SK-N-DZ (cell line): ENCODE results near the gene GPC5. TPM values are rescaled to one million over a fixed set of nuclear protein-coding genes. Genes with fewer than 3 reads are reported as not detected.
A peak's percentile ranks its signal among the peaks of the same experiment; 100 is the strongest.
"Not testable (repeated sequence)": the region's sequence is repeated elsewhere in the genome, so short reads cannot be mapped to it uniquely, and the experiment has no call there.

Experiments used
- DNase-seq: peaks from one replicate; pipeline ENCODE4 v3.0.0-alpha.2; 2015; ENCODE audit warnings: low spot score
- polyA plus RNA-seq, 2 experiments: library from polyadenylated mRNA; depleted of rRNA; stranded (reverse); fragments of >200 nt; gene quantifications; 2 replicates each; pipeline ENCODE4 v1.2.3, GENCODE V29; 2014

The GPC5 gene
- polyA plus RNA-seq (2014; cell fraction: cytosol; rRNA removed), result 1.1 and 1.2 TPM in 2 replicates
- 1.3 and 3.0 TPM in 2 replicates for polyA plus RNA-seq (2014; cell fraction: nucleus; rRNA removed)

- peak; percentile 77 for DNase-seq
Measured at GRCh38 chr13:91398413-91399188, at the start of gene GPC5. TSS of gene GPC5 (plus strand) at chr13:91398621.

DNA sequence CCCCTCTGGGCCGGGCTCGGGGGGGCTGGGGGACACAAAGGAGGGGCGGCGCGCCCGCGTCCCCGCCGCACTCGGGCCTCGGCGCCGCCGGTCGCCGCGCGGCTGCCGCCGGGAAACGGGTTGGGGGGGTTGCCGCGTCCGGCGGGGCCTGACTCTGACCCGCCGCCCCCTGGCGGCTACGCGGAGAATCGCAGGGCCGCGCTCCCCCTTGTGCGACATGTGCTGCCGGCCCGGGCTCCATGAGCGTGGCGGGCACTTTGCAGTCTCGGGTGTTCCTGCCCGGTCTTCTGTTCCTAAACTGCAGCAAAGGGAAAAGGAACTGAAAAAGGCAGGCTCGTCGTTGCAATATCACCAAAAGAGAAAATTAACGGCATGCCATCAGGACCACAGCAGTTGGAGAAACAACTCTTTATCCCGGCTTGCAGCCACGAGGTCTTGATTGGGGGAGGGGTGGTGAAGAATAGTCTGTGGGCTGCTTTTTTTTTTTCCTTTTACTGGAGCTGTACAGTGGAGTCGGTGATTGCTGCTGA is 49.5 kb upstream of the GPC5 start:
- peak; percentile 86 for DNase-seq

- no peak for DNase-seq
Measured at GRCh38 chr13:91349992-91350911, 48.2 kb upstream of the GPC5 start.

DNA sequence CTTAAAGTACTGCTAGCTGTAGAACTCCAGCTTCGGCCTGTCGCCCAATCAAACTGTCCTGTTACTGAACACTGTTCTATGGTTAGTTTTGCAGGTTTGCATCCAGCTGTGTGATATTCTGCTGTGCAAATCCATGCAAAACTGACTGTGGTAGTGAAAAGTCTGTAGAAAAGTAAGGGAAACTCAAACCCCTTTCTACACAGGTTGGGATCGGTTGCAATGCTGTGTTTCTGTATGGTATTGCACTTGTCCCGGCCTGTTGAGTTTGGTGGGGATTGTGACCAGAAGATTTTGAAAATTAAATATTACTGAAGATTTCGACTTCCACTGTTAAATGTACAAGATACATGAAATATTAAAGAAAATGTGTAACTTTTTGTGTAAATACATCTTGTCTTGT is 47.3 kb upstream of the GPC5 start:
- DNase-seq, result no peak

GRCh38 chr13:91351980-91352379 is 46.4 kb upstream of the GPC5 start:
- DNase-seq, result no peak

GRCh38 chr13:91352891-91353290 is 45.5 kb upstream of the GPC5 start:
- DNase-seq, result not testable (repeated sequence)

GRCh38 chr13:91353494-91353893 is 44.9 kb upstream of the GPC5 start:
- DNase-seq, result no peak

DNA sequence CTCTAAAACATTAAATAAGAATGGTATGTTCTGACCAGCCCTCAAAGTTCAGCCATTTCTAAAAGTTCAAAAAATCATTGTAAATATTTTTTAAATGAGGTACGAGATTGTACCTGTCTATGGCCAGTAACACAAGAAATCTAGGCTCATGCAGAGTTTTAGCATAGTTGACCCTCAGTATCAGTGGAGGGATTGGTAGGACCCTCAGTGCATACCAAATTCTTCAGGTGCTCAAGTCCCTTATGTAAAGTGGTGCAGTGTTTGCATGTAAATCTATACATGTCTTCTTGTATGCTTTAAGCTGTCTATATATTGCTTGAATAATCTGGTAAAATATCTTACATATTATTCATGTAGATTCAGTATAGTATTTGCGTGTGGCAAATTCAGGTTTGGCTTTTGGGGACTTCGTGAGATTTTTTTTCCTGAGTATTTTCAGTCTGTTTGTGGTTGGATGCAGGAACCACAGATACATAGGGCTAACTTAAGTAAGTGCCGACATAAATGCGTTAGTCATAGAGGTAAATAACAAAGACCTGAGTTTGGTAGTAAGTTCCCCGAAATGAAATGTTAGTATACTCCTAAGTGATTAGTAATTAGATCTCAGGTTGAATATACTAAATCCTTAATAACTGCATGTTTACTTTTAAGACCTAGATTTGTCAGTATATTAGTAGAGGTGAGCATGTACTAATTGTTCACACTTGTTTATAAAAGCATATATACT is 43.2 kb upstream of the GPC5 start:
- no peak for DNase-seq

DNA sequence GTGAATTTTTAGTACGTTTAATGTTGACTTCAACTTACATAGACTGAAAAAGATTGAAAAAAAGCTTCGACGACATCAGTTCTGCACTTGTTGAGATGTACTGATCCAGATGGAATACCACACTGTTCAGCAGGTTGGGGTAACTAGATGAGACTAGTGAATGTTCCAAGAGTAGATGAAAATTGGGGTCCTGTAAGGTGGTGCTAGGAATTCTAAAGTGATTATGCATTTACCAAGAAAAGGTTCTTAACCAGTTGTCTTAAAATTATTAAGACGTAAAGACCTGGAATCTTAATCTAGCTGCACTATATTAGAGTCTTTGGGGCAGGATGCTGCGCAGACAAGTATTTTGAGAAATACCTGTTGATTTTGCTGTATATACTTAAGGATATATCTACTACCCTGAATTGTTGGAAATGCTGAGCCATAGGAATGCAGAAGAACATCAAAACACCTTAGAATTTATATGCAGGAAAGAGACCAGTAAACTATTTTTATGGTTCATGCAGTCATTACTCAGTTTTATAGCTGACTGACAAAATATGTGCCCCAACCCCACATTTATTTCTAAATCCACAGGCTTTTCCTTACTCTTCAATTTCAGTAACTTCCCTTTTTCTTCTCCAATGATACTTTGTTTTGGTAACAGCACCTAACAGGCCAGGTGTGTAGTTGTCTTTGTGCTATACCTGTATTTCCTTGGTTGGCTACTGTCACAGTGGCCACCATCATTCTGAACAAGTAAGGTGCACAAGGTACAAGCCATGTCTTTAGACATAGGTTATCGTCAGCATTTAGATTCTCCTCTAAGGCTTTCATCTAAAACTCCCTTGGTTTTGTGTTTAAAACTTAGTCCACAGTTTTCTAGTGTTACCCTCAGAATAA is 42.4 kb upstream of the GPC5 start:
- no peak for DNase-seq

DNA sequence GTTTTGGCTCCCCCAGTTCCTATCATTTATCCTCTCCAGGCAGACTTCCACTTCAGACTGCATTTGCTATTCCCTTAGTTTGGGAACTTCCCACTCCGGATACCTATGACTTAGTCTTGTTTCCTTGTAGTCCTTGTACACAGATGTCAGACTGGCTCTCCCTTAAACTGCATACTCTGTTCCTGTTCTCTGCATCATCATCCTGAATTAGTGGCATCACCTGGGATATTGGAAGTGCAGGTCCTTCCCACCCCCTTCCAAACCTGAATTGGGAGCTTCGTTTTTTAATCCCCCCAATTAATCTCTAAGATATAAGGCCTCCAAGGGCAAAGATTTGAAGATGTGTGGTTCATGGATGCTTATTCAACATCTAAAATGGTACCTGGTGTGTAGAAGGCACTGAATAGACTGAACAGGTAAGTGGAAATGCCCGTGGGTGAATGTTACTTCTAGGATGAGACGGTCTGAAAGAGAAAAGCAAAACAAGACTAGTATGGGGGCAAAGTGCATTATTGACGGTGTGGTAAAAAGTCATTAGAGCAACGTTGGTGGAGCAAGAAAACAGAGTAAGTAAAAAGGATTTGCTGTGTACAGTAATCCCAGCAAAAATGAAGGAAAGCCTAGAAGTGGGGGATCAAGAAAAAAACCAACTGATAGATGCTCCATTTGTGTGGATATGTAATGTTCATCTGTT is 41.4 kb upstream of the GPC5 start:
- no peak for DNase-seq

- no peak for DNase-seq
Measured at GRCh38 chr13:91357613-91358386, 40.6 kb upstream of the GPC5 start.

- DNase-seq, result no peak
Measured at GRCh38 chr13:91358387-91358782, 40.0 kb upstream of the GPC5 start.

DNA sequence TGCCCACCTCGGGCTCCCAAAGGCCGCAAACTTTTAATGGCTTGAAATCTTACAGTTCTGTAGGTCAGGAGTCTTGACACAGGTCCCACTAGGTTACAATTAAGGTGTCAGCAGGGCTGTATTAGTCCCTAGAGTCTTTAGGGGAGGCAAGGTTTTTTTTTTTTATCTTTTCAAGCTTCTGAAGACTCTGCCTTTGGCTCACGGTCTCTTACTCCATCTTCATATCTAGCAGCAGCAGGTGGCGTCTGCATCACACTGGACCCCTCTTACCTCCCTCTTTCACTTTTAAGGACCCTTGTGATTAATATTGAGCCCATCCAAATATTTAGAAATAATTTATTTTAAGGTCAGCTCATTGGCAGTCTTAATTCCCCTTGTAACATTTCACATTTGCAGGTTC is 39.3 kb upstream of the GPC5 start:
- DNase-seq, result peak; percentile 30

GRCh38 chr13:91359631-91360030 is 38.8 kb upstream of the GPC5 start:
- DNase-seq, result no peak

DNA sequence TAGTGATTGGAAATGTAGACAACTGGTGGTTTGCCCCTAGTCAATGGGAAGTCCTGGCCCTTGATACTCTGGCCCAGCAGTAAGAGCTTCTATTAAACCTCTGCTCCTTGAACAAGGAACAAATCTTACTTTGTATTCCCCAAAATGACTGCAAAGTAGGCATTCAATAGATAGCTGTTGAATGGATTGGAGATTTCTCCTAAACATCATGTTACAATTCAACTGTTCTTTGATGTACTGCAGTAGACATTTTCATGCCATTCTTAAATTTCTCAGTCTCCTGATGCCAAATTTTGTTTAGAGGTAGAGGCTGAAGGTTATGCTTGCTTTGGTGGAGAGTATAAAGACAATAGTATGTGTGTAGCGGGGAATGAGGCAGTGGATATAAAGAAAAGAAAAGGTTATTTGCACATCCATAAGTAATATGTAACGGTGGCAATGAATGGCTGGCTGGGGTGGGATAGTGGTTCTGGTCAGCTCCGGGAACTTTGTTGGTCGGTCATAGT is 38.1 kb upstream of the GPC5 start:
- no peak for DNase-seq

DNA sequence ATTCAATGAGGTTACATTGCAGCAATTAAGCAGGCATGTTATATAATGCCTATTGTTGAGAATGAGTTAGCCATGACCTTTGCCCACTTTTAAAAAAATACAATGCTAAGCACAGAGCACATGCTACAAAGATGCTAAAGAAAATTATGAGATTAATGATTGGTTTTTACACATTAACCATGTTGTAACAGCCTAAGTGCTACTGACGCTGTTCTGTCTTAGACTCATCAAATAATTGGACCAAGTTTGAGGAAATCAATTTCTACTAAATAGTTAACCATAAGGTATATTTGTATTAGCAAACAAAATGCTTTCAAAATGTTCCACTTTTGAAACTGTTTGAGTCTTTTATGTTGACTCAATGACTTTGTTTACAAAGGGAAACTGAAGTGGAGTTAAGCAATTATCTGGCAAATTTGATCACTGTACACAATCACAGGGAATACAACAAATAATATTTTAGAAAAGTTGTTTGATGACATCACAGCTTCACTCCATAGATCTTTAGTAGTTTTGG is 36.6 kb upstream of the GPC5 start:
- no peak for DNase-seq

DNA sequence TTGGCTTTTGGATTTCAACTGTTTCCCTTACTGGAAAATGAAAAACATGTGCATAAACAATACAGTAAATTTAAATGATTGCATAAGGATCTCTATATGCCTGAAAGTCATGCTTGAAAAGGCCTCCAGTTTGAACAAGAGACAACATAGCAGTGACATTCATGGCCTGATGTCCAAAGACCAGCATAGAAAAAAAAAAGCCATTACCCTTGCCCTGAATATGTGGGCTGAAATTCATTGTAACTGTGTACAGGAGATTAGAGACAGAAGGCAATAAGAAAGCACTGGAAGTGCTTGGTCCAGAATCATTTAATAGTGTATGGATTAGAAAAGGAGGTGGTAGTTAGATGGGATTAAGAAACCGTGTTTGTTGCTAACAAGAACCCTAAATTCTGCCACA is 35.5 kb upstream of the GPC5 start:
- DNase-seq, result no peak

GRCh38 chr13:91368101-91368500 is 30.3 kb upstream of the GPC5 start:
- DNase-seq, result no peak
